NCI-H526 treated with DMSO at 0.1 percent for 48 hours (cell line): ENCODE data around the gene NOC3L.

Experiments
- DNase-seq: peaks from one replicate; lab custom pipeline; 2025; lab: John Stamatoyannopoulos, UW

Gene NOC3L

GRCh38 chr10:94303929-94304328 lies 58.8 kb downstream of the NOC3L start:
- no peak for DNase-seq

DNA sequence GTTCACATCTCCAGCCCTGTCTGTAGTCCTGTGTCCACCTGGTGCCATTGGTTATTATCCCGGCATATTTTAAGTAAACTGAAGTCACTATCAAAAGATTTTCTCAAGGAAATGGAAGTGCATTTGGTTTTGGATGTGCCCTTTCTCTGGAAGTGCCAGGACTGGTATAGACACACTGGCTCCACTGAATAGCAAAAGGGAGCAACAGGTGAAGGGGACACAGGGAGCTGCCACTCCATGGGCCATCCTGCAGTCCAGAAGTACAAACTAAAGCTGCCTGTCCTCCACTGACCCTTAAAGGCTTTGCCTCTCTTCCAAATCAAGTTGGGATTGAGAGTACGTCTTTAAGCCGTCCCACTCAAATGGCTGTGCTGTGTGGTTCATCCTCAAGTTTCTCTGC lies 62.7 kb downstream of the NOC3L start:
- no peak for DNase-seq

- no peak for DNase-seq
These were observed 63.3 kb downstream of the NOC3L start for GRCh38 chr10:94299417-94299816.

DNA sequence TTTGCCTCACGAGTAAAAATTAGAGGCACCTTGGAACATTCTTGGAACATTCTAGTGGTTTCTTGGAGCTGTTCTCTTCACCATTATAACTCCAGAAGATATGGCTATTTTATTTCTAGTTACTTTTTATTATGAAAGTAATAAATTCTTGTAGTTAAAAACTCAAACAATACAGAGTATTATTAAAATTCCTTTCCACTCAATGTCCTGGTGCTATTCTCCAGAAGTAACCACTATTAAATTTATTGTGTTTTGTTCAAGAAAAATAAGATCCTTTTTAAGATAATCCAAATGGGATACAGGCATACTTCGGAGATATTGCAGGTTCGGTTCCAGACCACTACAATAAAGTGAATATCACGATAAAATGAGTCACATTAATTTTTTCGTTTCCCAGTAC lies 68.6 kb downstream of the NOC3L start:
- no peak for DNase-seq

DNA sequence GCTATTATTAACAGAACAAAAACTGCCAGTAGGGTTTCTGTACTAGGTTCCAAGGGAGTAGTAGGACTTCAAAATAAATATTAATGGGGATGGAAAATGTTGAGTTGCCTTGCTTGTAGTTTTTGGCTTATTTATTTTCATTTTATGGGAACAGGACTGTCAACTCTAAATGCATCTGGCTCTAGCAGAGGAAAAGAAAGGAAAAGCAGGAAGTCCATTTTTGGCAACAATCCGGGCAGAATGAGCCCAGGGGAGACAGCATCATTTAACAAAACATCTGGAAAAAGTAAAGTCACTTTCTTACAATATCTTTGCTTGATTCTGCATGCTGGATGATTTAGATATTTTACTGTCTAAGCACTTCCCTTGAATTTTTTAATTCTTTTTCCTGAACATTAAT lies 69.4 kb downstream of the NOC3L start:
- no peak for DNase-seq

DNA sequence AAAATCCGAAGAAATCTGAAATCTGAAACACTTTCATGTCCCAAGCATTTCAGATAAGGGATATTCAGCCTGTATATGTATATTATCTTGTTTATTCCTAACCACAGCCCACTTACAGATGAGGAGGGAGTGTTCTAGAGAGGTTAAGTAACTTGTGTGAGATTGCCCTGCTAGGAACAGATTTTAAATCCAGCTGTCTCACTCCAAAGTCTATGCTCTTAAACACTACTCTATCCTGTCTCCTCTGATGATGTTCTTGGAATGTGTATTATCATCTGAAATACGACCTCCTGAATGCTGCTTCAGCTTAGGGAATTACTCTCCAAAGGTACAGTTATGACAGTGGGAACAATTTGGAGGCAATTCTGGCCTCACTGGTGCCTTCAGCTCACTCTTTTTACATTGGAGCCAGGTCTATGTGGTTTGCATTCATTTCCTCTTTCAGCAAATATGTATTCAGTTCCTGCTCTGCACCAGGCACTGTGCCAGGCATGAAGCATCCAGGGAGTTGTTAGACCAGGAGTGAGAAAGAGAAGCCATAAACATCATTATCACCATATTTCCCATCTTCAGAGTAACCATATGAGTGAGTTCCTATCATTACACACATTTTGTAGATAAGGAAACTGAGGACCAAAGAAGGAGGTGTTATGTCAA lies 70.2 kb downstream of the NOC3L start:
- no peak for DNase-seq

DNA sequence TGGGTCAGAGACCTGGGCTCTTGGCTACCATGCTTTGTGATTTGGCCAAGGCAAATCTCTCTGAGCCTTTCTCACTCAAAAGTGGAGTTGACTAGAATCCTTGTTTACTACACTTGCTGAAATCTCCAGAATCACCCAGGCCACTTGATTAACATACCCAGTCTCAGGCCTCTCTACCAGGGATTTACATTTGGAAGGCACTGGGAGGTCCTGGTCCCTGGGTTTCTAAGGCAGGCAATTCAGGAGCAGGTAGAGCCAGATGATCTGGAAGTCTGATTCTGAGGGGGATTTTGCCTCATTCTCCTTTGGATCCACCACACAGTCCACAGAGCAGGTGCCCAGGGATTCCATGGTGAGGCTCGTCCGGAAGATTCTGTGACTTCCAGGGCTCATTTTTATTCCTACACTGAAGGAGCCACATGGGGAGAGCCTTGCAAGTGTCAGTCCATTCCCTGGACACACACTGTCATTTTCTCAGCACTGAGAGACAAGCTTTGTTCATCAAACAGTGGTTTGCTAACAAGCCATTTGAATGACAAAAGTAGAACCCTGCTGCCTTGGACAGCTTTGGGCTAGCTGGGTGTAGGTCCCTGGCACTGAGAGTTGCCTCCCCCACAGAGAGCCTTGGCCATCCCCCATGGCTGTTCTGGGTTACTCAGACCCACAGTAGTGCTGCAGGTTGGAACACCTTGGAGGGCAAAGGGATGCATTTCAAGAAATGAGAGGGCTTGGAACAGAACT lies 74.2 kb downstream of the NOC3L start:
- DNase-seq, result no peak

DNA sequence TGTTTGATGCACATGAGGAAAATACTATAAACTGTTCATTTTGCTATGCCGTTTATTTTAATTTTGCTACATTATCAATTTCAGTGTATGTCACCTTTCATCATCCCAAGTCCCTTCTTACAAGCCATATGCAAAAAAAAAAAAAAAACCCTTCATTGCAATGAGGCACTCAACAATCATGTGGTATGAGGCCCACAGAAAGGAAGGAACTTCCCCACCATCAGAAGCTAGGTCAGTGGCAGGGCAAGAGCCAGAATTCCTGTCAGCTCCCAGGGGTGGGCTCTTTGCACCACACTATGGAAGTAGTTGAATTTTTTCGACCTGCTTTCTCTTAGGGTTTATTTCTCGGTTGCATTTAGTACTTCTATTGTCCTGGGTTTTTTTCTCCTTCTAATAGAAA lies 75.4 kb downstream of the NOC3L start:
- DNase-seq, result no peak

- no peak for DNase-seq
These were observed 75.8 kb downstream of the NOC3L start for GRCh38 chr10:94286901-94287300.

GRCh38 chr10:94285271-94285670 lies 77.5 kb downstream of the NOC3L start:
- DNase-seq, result no peak
